Measurements from ENCODE around the gene ZSWIM1.

GRCh38 chr20:45878076-45878761, 2.8 kb upstream of the ZSWIM1 start:
- TF ChIP-seq CTCF (IDR thresholded peaks at IDR 0.05) = no peak
- TF ChIP-seq POLR2A (IDR thresholded peaks at IDR 0.05) = no peak
